GM19035 (cell line): Measurements from ENCODE around the gene VIT.

ENCODE experiments used
- ATAC-seq: cut with Tn5 transposase; IDR thresholded peaks from one replicate; pipeline ENCODE4 v1.9.1; 2021; ENCODE audit not compliant: unreplicated experiment

Gene VIT

GRCh38 chr2:36708041-36708741, 11.7 kb downstream of the VIT start:
- no peak for ATAC-seq

GRCh38 chr2:36710858-36711515, 14.5 kb downstream of the VIT start:
- no peak for ATAC-seq

DNA sequence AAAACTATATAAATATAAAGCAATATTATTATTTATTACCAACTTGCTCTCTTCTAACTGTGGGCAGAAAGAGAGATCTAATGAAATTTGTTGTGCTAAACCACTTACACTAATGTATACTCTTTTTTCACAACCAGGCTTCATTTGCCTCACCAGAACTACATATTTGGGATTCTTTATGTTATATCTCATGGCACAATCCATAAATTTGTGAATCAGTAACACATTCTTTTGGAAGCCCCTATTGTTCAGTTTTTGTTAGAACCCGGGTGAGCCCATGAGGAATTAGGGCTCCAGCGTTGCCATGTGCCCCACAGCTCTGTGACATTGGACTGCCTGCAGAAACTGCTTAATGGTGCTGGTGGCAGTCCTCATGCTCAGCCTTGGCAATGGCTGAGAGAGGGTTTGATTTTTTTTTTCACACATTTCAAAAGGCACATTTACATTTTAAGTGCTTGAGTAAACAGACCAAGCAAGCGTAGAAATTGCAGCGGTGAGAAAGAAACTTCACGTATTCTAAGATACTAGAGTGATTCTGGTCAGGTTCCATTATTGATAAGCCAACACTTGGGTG, 15.3 kb downstream of the VIT start:
- no peak for ATAC-seq

DNA sequence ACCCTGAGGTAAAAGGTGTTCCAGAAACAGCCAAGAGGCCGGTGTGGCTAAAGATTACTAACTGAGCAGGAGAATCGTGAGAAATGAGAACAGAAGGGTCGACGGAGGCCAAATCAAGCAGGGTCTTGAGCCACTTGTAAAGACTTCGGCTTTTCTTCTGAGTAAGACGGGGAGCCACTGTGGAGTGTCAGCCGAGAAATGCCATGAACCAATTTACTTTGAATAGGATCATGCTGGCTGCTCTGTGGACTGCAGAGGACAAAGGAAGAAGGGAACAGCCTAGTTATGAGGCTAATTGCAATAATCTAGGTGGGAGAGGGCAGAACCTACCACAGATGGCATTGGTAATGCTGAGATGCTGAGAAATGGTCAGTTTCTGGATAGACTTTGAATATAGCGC, 16.8 kb downstream of the VIT start:
- ATAC-seq: no peak

DNA sequence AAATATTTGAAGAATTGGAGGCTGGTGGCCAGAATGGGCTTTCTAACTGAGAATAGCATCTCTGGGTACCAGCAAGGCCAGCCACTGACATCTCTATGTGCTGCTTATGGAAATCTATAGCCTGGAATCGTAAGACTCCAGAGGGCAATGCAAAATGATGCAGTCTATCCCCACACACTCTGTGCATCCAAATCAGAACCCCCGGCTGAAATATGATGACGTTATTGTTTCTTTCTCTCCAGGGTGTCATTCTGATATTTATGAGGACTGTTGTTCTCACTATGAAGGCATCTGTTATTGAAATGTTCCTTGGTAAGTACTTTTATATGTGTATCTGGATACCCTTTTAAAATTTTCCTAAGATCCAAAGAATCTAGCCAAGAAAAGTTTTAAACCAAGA, 19.6 kb downstream of the VIT start:
- no peak for ATAC-seq

GRCh38 chr2:36717603-36718266, 21.2 kb downstream of the VIT start:
- ATAC-seq: no peak

DNA sequence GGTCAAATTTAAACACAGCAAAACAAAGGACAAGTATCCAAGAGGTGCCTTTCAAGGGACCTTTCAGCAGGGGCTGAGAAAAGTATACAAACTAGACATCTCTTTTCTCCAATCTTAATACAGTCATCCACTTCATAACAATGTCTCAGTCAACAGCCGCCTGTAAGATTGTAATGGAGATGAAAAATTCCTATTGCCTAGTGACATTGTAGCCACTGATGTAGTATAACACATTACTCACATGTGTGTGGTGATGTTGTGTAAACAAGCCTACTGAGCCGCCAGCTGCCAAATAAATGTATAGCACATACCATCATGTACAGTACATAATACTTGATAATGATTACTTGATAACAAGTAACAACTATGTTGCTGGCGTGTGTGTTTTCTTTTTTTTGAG, 31.0 kb downstream of the VIT start:
- ATAC-seq: no peak

GRCh38 chr2:36729067-36729466, 32.6 kb downstream of the VIT start:
- no peak for ATAC-seq

DNA sequence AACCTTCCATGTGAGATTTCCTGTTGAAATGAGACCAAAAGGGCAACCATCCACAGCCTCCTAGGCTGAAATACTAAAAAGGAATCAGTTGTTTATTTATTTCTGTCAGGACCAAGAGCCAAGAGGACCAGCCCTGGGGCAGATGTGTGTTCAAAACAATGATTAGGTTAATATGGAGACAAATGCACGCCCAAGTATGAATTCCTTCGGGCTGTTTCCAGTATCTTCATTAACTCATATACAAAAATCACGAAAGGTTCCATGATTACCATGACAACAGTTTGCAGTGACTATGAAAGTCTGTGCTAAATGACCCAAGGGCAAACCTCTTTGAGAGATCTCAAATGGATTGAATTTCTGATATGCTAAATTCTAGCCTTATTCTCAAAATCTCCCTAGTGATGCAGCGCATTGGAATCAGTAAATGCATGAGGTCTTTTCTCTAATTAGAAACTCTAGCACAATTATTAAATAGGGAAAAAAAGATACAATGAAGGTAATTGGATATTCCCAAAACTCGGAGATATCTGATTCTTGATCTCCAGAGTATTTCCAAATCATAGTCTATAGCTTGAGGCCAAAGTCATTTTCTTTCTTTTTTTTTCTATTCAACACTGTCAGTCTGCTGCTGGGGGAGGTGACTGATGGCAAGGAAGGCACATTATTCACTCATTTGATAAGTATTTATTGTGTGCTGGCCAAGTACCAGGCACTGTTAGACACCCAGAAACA, 35.6 kb downstream of the VIT start:
- no peak for ATAC-seq

DNA sequence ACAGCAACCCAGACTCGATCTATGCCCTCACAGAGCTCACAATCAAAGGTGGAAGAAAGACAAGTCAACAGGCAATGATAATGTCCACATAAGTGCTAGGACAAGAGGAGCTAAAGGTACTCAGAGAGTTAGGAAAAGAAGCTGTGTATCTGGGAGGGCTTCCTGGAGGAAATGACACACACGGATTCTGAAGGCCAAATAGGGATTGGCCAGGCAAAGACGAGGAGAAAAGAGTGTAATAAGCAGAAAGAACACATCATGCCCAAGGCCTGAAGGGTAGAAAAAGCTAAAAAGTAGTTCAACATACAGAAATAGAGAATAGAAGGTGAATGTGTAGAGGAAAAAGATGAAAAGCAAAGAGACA, 36.1 kb downstream of the VIT start:
- no peak for ATAC-seq

GRCh38 chr2:36733215-36733614, 36.7 kb downstream of the VIT start:
- no peak for ATAC-seq

GRCh38 chr2:36734304-36734703, 37.8 kb downstream of the VIT start:
- no peak for ATAC-seq

DNA sequence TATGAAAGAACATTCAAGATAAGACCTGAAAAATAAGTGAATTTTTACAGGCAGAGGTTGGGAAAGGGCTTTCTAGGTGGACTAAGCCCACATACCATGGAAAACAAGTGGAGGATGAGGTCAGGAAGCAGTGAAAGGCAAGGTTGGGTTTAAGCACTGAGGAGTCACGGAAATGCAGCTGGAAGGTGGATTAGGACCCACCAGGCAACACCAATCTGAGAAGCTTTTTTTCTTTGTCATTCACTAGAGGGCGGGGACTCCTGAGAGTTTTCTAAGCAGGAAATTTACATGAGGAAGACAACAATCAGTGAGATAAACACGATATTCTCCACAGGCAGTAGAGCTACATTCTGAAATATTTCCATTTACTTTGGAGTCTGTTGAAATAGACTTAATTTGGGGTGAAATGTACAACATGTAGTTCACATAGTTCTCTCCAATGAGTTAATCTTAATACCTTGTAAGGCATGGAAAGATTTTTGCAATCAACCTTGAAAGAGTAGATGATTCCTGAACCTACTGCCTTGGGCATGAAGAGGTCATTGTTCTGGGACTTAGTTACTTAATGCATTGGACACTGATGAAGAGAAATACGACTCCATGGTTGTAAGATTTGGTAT, 40.7 kb downstream of the VIT start:
- no peak for ATAC-seq

DNA sequence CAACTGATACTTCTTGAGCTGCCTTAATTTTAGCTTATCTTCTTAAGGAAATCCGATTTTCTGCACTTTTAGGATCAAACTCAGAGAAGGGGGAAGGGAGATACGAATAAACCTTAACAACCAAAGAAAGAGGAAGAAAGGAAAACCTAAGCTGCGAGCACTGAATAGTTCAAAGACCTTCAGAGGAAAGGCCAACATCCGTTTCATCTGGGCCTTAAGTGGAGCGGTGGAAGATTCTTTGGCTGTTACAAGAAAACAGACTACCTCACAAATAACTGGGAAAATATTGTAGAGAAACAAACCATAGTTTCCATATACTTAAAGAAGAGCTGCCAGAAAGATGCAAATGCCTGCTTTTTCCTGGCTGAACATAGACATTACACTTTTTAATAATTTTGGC, 43.6 kb downstream of the VIT start:
- ATAC-seq: no peak

- no peak for ATAC-seq
Observed at GRCh38 chr2:36741188-36741837, 44.8 kb downstream of the VIT start.

DNA sequence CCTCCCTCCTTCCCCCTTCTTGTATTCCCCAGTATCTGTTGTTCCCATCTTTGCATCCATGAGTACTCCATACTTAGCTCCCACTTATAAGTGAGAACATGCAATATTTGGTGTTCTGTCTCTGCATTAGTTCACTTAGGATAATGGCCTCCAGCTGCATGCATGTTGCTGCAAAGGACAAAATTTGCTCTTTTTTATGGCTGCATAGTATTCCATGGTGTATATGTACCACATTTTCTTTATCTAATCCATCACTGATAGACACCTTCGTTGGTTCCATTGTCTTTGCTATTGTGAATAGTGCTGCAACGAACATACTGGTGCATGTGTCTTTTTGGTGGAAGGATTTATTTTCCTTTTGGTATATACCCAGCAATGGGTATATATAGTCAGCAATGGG, 47.4 kb downstream of the VIT start:
- ATAC-seq: no peak

- ATAC-seq: no peak
Observed at GRCh38 chr2:36748166-36748565, 51.7 kb downstream of the VIT start.

GRCh38 chr2:36750101-36750500, 53.6 kb downstream of the VIT start:
- no peak for ATAC-seq

DNA sequence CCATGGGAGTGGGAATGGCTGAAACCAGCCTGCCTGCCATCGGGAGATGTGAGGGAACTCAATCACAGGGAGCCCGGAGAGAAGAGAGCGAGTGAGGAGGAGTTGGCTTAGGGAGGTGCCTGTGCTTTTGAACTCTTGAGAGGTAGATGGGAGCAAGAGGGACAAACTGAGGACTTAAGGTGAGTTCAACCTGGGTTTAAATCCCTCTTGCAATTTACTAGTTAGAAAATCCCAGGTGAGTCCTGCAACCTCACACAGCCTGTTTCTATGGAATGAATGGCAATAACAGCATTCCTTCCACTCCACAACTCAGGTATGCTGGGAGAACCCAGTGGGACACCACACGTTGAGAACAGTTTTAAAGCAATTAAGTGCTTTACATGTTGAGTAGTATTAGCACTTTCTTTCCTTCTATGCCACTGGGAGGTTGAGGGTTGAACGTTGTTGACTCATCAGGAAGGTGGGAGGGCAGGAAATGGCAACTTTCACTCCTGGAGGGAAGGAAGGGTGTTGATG, 57.3 kb downstream of the VIT start:
- ATAC-seq: no peak

DNA sequence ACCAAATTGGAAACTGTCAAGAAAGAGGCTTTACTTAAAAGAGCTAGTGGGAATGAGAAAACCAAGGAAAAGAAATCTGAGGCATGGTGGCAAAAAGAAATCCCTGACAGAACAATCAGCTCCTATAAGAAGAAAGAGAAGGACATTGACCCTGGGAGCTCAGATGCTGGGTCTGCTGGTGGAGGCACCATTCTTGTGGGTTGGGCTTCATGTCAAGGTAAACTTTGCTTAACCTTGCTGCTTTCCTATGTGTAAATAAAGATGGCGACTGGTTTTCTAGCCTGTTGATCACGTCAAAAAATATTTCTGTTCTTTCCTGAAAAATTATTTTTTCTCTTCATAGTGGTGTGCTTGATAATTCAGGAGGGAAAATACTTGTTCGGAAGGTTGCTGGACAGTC, 58.1 kb downstream of the VIT start:
- no peak for ATAC-seq
